ENCODE data around the gene MARCHF4. TPM values are rescaled to one million over a fixed set of nuclear protein-coding genes. Genes with fewer than 3 reads are reported as not detected.

Gene MARCHF4
- total RNA-seq, 1 donor from 2014 or later, result 4.2 TPM

DNA sequence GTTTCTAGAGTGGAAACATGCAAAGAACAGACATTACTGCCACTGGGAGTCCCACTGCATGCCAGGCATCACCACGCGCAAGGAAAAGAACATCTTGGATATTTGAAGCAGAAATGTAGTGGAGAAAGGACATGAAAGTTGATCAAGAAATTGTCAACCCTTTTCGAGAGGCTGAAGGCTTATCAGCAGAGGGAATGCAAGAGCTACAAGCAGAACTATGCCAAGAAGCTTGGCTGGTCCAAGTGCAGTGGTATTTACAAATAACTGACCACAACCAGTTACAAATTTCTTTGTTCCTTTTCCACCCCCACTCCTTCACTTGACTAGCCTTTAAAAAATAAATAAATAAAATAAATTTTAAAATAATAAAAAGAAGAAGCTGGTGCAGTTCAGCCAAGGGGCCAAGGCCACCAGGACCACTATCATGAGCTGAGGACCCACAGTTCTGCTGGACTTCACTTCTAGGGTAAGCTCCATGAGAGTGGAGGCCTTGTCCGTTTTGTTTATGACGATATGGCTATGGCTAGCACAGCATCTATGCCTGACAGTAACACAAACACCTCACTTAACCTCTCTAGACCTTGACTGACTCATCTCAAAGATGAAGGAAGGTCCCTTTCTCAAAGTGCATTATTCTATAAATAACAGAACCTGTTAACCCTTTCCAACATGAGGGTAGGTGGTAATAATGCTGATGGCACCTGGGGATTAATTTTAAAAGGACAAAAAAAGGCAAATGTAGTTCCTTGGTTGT, 20.9 kb downstream of the MARCHF4 start:
- no peak overlapping the region for H3K4me3 ChIP-seq (ENCODE audit: low read depth, low read length)
- TF ChIP-seq, protein P1, sequence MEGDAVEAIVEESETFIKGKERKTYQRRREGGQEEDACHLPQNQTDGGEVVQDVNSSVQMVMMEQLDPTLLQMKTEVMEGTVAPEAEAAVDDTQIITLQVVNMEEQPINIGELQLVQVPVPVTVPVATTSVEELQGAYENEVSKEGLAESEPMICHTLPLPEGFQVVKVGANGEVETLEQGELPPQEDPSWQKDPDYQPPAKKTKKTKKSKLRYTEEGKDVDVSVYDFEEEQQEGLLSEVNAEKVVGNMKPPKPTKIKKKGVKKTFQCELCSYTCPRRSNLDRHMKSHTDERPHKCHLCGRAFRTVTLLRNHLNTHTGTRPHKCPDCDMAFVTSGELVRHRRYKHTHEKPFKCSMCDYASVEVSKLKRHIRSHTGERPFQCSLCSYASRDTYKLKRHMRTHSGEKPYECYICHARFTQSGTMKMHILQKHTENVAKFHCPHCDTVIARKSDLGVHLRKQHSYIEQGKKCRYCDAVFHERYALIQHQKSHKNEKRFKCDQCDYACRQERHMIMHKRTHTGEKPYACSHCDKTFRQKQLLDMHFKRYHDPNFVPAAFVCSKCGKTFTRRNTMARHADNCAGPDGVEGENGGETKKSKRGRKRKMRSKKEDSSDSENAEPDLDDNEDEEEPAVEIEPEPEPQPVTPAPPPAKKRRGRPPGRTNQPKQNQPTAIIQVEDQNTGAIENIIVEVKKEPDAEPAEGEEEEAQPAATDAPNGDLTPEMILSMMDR (conservative IDR thresholded peaks at IDR 0.05; ENCODE audit: low read depth, low read length), result no peak
- DNase-seq (ENCODE audit: low read depth), result no peak

DNA sequence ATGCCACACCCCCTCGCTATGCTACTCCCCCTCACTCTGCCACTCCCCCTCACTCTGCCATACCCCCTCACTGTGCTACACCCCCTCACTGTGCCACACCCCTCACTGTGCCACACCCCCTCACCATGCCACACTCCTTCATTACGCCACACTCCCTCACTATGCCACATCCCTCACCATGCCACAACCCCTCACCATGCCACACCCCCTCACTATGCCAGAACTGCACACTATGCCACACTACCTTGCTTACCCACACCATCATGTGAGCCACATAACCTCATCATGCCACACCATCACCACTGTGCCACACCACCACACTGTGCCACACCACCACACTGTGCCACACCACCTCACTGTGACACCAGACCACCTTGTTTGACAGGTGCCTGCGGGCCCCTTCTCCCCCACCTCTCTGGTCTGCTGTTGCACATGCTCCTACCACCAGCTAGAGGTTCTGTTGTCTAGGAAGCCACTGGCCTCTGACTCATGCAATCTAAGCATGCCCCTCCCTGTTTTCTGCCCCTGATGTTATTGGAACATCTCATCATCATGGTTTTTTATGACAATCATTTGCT, 22.0 kb downstream of the MARCHF4 start:
- DNase-seq (ENCODE audit: low read depth), result no peak
- TF ChIP-seq, protein P1 (conservative IDR thresholded peaks at IDR 0.05; ENCODE audit: low read depth, low read length), result no peak

DNA sequence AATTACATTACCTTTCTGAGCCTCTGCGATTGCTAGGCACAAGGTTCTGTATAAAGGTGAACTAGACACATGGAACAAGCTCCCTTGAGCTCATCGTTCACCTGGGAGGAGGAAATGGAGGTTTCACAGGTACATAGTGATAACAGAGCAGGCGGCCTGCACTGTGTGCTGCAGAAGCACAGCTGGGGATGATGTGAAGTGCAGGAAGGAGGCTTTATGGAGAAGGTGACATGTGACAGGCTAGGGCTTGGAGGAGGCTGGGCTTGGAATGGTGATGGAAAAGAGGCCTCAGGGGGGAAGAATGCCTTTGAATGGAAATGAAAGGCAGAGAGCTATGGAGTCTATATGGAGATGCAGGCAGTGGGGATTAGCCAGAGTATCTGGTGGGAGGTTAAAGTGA, 22.9 kb downstream of the MARCHF4 start:
- DNase-seq (ENCODE audit: low read depth), result no peak
- TF ChIP-seq, protein P1 (conservative IDR thresholded peaks at IDR 0.05; ENCODE audit: low read depth, low read length), result no peak
- no peak overlapping the region for H3K4me3 ChIP-seq (ENCODE audit: low read depth, low read length)

More for the DNA sequence above, 22.0 kb downstream of the MARCHF4 start:
- H3K4me3 ChIP-seq (ENCODE audit: low read depth, low read length), result no peak overlapping the region

DNA sequence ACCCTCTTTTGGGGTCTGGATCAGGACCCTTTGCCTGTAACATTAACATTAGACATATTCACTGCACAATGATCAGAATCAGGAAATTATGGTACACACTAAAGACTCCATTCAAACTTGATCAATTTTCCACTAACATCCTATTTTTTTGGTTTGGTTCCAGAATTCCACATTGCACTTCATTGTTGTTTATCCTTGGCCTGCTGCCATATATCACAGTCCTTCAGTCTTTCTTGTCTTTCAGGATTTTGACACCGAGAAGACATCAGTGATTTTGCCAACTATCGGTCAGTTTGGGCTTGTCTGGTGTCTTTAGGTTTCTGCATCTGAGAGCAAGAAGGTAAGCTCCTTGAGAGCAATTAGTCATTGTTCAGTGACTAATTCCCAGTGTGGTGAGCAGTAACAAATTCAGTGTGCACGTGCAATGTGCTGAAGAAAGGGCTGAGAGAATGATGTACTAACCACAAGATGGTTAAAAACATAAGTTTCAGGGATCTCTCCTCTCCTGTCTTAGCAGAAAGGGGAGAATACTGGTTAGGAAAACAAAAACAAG, 23.5 kb downstream of the MARCHF4 start:
- H3K4me3 ChIP-seq (ENCODE audit: low read depth, low read length), result no peak overlapping the region
- TF ChIP-seq, protein P1 (conservative IDR thresholded peaks at IDR 0.05; ENCODE audit: low read depth, low read length), result no peak
- no peak for DNase-seq (ENCODE audit: low read depth)

DNA sequence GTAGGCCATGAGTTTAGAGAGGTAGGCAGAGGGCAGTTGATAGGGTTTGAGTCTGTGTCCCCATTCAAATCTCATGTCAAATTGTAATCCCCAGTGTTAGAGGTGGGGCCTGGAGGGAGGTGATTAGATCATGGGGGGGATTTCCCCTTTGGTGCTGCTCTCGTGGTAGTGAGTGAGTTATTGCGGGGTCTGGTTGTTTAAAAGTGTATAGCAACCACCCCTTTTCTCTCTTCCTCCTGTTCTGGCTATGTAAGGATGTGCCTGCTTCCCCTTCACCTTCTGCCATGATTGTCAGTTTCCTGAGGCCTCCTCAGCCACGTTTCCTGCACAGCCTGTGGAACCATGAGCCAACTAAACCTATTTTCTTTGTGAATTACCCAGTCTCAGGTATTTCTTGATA, 25.5 kb downstream of the MARCHF4 start:
- DNase-seq (ENCODE audit: low read depth), result no peak
- no peak overlapping the region for H3K4me3 ChIP-seq (ENCODE audit: low read depth, low read length)
- TF ChIP-seq, protein P1 (conservative IDR thresholded peaks at IDR 0.05; ENCODE audit: low read depth, low read length), result no peak

DNA sequence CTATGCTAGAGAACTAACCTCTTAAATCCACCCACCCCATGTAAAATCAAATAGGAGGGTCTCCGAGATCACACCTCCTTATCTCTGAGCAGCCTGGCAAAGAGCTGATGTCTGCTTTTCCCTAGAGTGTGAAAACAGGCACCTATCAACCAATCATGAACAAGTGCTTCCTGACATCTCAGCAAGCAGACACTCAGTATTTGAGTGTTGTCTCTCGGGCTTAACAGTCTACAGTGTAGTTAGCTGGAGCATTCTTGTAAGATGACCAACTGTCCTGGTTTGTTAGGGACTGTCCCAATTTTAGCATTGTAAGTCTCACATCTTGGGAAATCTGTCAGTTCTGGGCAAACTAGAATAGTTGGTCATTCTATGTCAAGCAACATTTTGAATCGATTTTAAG, 26.4 kb downstream of the MARCHF4 start:
- TF ChIP-seq, protein P1 (conservative IDR thresholded peaks at IDR 0.05; ENCODE audit: low read depth, low read length), result no peak
- no peak overlapping the region for H3K4me3 ChIP-seq (ENCODE audit: low read depth, low read length)
- no peak for DNase-seq (ENCODE audit: low read depth)

Measured in epithelial cell of proximal tubule (primary cell).